GM23338 (cell line): ENCODE data around the gene TMEM250.

Experiments
- CTCF ChIP-seq, 2 experiments: fragments of 200-600 bp in 1 of 2; sonication (generic) in 1 of 2; conservative IDR thresholded peaks; 2 replicates each; pipeline versions ENCODE4 v1.5.1 to v1.6.1; 2016 to 2017; ENCODE audit warnings: antibody characterized with exemption in 2 of 2, low read depth in 2 of 2, mild to moderate bottlenecking in 2 of 2, moderate library complexity in 1 of 2
- EZH2 ChIP-seq: fragments of 200-600 bp; sonication (generic); IDR thresholded peaks from one replicate; pipeline ENCODE4 v1.8.0; 2017; ENCODE audit warnings: antibody characterized with exemption, mild to moderate bottlenecking, low read depth; ENCODE audit not compliant: unreplicated experiment
- EZH2phosphoT487 ChIP-seq: fragments of 200-600 bp; sonication (generic); IDR thresholded peaks from one replicate; pipeline ENCODE4 v1.8.1; 2018; ENCODE audit warnings: antibody characterized with exemption; ENCODE audit not compliant: unreplicated experiment
- JUNB ChIP-seq: IDR thresholded peaks from one replicate; pipeline ENCODE4 v1.6.1; 2016; ENCODE audit warnings: antibody characterized with exemption; ENCODE audit not compliant: unreplicated experiment
- NANOG ChIP-seq: IDR thresholded peaks from 2 replicates; pipeline ENCODE4 v1.6.1; 2016; ENCODE audit warnings: antibody characterized with exemption, borderline replicate concordance
- POLR2AphosphoS5 ChIP-seq: IDR thresholded peaks from 2 replicates; pipeline ENCODE4 v1.6.1; 2016; ENCODE audit warnings: antibody characterized with exemption, low read depth
- REST ChIP-seq: IDR thresholded peaks from one replicate; pipeline ENCODE4 v1.6.1; 2018; ENCODE audit warnings: antibody characterized with exemption; ENCODE audit not compliant: unreplicated experiment
- STAT1 ChIP-seq: IDR thresholded peaks from one replicate; pipeline ENCODE4 v1.6.1; 2016; ENCODE audit warnings: antibody characterized with exemption; ENCODE audit not compliant: unreplicated experiment
- ZNF114 ChIP-seq: fragments of 250-450 bp; sonication (Bioruptor Pico); IDR thresholded peaks from 2 replicates; pipeline ENCODE4 v1.5.0; 2020; ENCODE audit warnings: mild to moderate bottlenecking, moderate library complexity
- ZNF331 ChIP-seq: fragments of 250-450 bp; sonication (Bioruptor Pico); IDR thresholded peaks from 2 replicates; pipeline ENCODE4 v1.5.0; 2020; ENCODE audit warnings: low read depth, mild to moderate bottlenecking, moderate library complexity
- TF ChIP-seq, protein P1 (sequence below): IDR thresholded peaks from 2 replicates; pipeline ENCODE4 v1.6.1; 2016; ENCODE audit warnings: antibody characterized with exemption

- TF ChIP-seq CTCF (conservative IDR thresholded peaks at IDR 0.05; ENCODE audit: low read depth in 2 of 2) (no peak), POLR2AphosphoS5 (no peak), EZH2 (no peak), ZNF114 (CRISPR knock-in tag) (no peak), EZH2phosphoT487 (no peak), ZNF331 (no peak), REST (no peak), JUNB (no peak), NANOG (no peak), STAT1 (no peak)
- TF ChIP-seq, protein P1, sequence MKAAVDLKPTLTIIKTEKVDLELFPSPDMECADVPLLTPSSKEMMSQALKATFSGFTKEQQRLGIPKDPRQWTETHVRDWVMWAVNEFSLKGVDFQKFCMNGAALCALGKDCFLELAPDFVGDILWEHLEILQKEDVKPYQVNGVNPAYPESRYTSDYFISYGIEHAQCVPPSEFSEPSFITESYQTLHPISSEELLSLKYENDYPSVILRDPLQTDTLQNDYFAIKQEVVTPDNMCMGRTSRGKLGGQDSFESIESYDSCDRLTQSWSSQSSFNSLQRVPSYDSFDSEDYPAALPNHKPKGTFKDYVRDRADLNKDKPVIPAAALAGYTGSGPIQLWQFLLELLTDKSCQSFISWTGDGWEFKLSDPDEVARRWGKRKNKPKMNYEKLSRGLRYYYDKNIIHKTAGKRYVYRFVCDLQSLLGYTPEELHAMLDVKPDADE: no peak
These were observed 34.3 kb upstream of the TMEM250 start for GRCh38 chr9:136152931-136153330.
